WTC11 (cell line): ENCODE data around the gene PHC1.

Experiments
- AR ChIP-seq: fragments of 250-450 bp; sonication (Bioruptor Pico); IDR thresholded peaks from 2 replicates; pipeline ENCODE4 v1.9.0; 2021; ENCODE audit warnings: mild to moderate bottlenecking
- CTCF ChIP-seq: fragments of 200-600 bp; IDR thresholded peaks from 2 replicates; pipeline ENCODE4 v1.8.0; 2022; ENCODE audit warnings: antibody characterized with exemption
- ELF4 ChIP-seq: sonication (generic); formaldehyde crosslinking; IDR thresholded peaks from 2 replicates; pipeline ENCODE4 v1.8.1; 2022; ENCODE audit warnings: low read depth, mild to moderate bottlenecking, moderate library complexity, missing genetic modification reagents
- EMX1 ChIP-seq: fragments of 250-450 bp; sonication (Bioruptor Pico); IDR thresholded peaks from 2 replicates; pipeline ENCODE4 v1.8.0; 2021; ENCODE audit warnings: mild to moderate bottlenecking
- FOXP4 ChIP-seq: sonication (generic); formaldehyde crosslinking; IDR thresholded peaks from 2 replicates; pipeline ENCODE4 v1.8.0; 2022; ENCODE audit warnings: mild to moderate bottlenecking, missing genetic modification reagents
- JUN ChIP-seq: sonication (generic); formaldehyde crosslinking; IDR thresholded peaks from 2 replicates; pipeline ENCODE4 v1.8.0; 2023; ENCODE audit warnings: mild to moderate bottlenecking, missing genetic modification reagents
- MAX ChIP-seq: sonication (generic); formaldehyde crosslinking; IDR thresholded peaks from 2 replicates; pipeline ENCODE4 v1.8.0; 2022; ENCODE audit warnings: mild to moderate bottlenecking, missing genetic modification reagents
- SOX15 ChIP-seq: fragments of 250-450 bp; sonication (Bioruptor Pico); IDR thresholded peaks from 2 replicates; pipeline ENCODE4 v1.9.0; 2021; ENCODE audit warnings: mild to moderate bottlenecking
- TEAD4 ChIP-seq: sonication (generic); formaldehyde crosslinking; IDR thresholded peaks from 2 replicates; pipeline ENCODE4 v1.8.0; 2022; ENCODE audit warnings: mild to moderate bottlenecking, missing genetic modification reagents
- USF1 ChIP-seq: sonication (generic); formaldehyde crosslinking; IDR thresholded peaks from 2 replicates; pipeline ENCODE4 v1.8.0; 2022; ENCODE audit warnings: mild to moderate bottlenecking, missing genetic modification reagents
- USF2 ChIP-seq: sonication (generic); formaldehyde crosslinking; IDR thresholded peaks from 2 replicates; pipeline ENCODE4 v1.8.1; 2023; ENCODE audit warnings: mild to moderate bottlenecking, missing genetic modification reagents, moderate library complexity
- ZNF263 ChIP-seq: sonication (generic); formaldehyde crosslinking; IDR thresholded peaks from 2 replicates; pipeline ENCODE4 v1.8.1; 2022; ENCODE audit warnings: low read depth, mild to moderate bottlenecking, moderate library complexity, missing genetic modification reagents

- no peak for TF ChIP-seq AR (CRISPR knock-in tag)
- no peak for TF ChIP-seq MAX (CRISPR knock-in tag)
- no peak for TF ChIP-seq CTCF
- TF ChIP-seq ZNF263, result no peak
- no peak for TF ChIP-seq SOX15 (CRISPR knock-in tag)
- TF ChIP-seq TEAD4 (CRISPR knock-in tag), result no peak
- no peak for TF ChIP-seq ELF4 (CRISPR knock-in tag)
- TF ChIP-seq FOXP4 (CRISPR knock-in tag), result no peak
- no peak for TF ChIP-seq JUN
- no peak for TF ChIP-seq EMX1 (CRISPR knock-in tag)
- TF ChIP-seq USF2 (CRISPR knock-in tag), result no peak
- no peak for TF ChIP-seq USF1 (CRISPR knock-in tag)
Measured at GRCh38 chr12:8936735-8937134, 22.4 kb downstream of the PHC1 start.
